ENCODE data around the gene ANTXR2. TPM values are rescaled to one million over a fixed set of nuclear protein-coding genes. Genes with fewer than 3 reads are reported as not detected.
"Not testable (repeated sequence)": the region's sequence is repeated elsewhere in the genome, so short reads cannot be mapped to it uniquely, and the experiment has no call there.

The ANTXR2 gene
- total RNA-seq, 2 experiments from 2014 or later: not detected

- H2AFZ ChIP-seq (ENCODE audit: low read length): no peak overlapping the region
- no peaks in the 10 kb centered on the region for H3K79me2 ChIP-seq (ENCODE audit: insufficient read depth, low read depth, low read length)
- TF ChIP-seq, protein P1, sequence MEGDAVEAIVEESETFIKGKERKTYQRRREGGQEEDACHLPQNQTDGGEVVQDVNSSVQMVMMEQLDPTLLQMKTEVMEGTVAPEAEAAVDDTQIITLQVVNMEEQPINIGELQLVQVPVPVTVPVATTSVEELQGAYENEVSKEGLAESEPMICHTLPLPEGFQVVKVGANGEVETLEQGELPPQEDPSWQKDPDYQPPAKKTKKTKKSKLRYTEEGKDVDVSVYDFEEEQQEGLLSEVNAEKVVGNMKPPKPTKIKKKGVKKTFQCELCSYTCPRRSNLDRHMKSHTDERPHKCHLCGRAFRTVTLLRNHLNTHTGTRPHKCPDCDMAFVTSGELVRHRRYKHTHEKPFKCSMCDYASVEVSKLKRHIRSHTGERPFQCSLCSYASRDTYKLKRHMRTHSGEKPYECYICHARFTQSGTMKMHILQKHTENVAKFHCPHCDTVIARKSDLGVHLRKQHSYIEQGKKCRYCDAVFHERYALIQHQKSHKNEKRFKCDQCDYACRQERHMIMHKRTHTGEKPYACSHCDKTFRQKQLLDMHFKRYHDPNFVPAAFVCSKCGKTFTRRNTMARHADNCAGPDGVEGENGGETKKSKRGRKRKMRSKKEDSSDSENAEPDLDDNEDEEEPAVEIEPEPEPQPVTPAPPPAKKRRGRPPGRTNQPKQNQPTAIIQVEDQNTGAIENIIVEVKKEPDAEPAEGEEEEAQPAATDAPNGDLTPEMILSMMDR (conservative IDR thresholded peaks at IDR 0.05; ENCODE audit: low read length): no peak
- TF ChIP-seq EZH2phosphoT487 (IDR thresholded peaks at IDR 0.05; ENCODE audit: borderline replicate concordance, low read depth, low read length): no peak
- H3K36me3 ChIP-seq (ENCODE audit: insufficient read depth, low read length): no peaks in the 10 kb centered on the region
- H3K9me3 ChIP-seq (ENCODE audit: low read length): no peaks in the 10 kb centered on the region
- POLR2A ChIA-PET: no interaction called here
- H3K4me3 ChIP-seq (ENCODE audit: low read depth, low read length, poor library complexity, severe bottlenecking): no peak overlapping the region
- no peak overlapping the region for H3K27ac ChIP-seq (ENCODE audit: low read depth, low read length, poor library complexity, severe bottlenecking)
- CTCF ChIA-PET (ENCODE audit: unreplicated experiment): no interaction called here
- intact Hi-C loops (cut with micrococcal nuclease; ENCODE audit: unreplicated experiment): no loop called here
- no peak for DNase-seq (ENCODE audit: low spot score)
- no TSS peak for BruUV-seq (replicated peaks)
- H3K4me1 ChIP-seq (ENCODE audit: insufficient read depth, low read length, poor library complexity, severe bottlenecking): no peaks in the 10 kb centered on the region
- H4K20me1 ChIP-seq (ENCODE audit: insufficient read depth, low read length): no peaks in the 10 kb centered on the region
- no peaks in the 10 kb centered on the region for H3K9me2 ChIP-seq (ENCODE audit: insufficient read depth, low read length)
- no peak overlapping the region for H3K4me2 ChIP-seq (ENCODE audit: low read length)
Measured at GRCh38 chr4:80005863-80006262, 67.2 kb downstream of the ANTXR2 start.

DNA sequence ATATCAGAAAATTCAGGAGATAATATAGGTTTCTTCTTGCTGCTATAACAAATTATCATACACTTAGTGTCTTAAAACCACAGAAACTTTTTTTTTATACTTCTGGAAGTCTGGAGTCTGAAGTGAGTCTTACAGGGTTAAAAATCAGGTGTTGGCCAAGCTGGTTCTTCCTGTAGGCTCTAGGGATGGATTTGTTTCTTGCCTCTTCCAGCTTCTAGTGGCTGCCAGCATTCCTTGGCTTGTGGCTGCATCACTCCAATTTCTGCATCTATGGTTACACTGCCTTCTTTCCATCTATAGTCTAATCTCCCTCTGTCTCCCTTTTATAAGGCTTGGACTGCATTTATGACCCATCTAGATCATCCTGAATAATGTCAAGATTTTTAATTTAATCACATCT is 68.7 kb downstream of the ANTXR2 start:
- Histone ChIP-seq H3K36me3 (ENCODE audit: insufficient read depth, low read length) (no peaks in the 10 kb centered on the region), H3K9me2 (ENCODE audit: insufficient read depth, low read length) (no peaks in the 10 kb centered on the region), H4K20me1 (ENCODE audit: insufficient read depth, low read length) (no peaks in the 10 kb centered on the region), H3K79me2 (ENCODE audit: insufficient read depth, low read depth, low read length) (no peaks in the 10 kb centered on the region), H3K27ac (ENCODE audit: low read depth, low read length, poor library complexity, severe bottlenecking) (no peak overlapping the region), H3K4me3 (ENCODE audit: low read depth, low read length, poor library complexity, severe bottlenecking) (no peak overlapping the region), H3K4me1 (ENCODE audit: insufficient read depth, low read length, poor library complexity, severe bottlenecking) (no peaks in the 10 kb centered on the region), H3K4me2 (ENCODE audit: low read length) (no peak overlapping the region), H3K9me3 (ENCODE audit: low read length) (no peaks in the 10 kb centered on the region), H2AFZ (ENCODE audit: low read length) (no peak overlapping the region)
- POLR2A ChIA-PET: no interaction called here
- no TSS peak for BruUV-seq (replicated peaks)
- intact Hi-C loops (cut with micrococcal nuclease; ENCODE audit: unreplicated experiment): no loop called here
- no peak for TF ChIP-seq EZH2phosphoT487 (IDR thresholded peaks at IDR 0.05; ENCODE audit: borderline replicate concordance, low read depth, low read length)
- TF ChIP-seq, protein P1 (conservative IDR thresholded peaks at IDR 0.05; ENCODE audit: low read length): no peak
- no peak for DNase-seq (ENCODE audit: low spot score)
- CTCF ChIA-PET (ENCODE audit: unreplicated experiment): no interaction called here

DNA sequence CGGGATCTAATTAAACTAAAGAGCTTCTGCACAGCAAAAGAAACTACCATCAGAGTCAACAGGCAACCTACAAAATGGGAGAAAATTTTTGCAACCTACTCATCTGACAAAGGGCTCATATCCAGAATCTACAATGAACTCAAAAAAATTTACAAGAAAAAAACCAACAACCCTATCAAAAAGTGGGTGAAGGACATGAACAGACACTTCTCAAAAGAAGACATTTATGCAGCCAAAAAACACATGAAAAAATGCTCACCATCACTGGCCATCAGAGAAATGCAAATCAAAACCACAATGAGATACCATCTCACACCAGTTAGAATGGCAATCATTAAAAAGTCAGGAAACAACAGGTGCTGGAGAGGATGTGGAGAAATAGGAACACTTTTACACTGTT is 70.5 kb downstream of the ANTXR2 start:
- POLR2A ChIA-PET; H3K36me3 ChIP-seq (ENCODE audit: insufficient read depth, low read length); DNase-seq (ENCODE audit: low spot score); H3K9me3 ChIP-seq (ENCODE audit: low read length); H3K27ac ChIP-seq (ENCODE audit: low read depth, low read length, poor library complexity, severe bottlenecking); H4K20me1 ChIP-seq (ENCODE audit: insufficient read depth, low read length); CTCF ChIA-PET (ENCODE audit: unreplicated experiment); H2AFZ ChIP-seq (ENCODE audit: low read length); H3K79me2 ChIP-seq (ENCODE audit: insufficient read depth, low read depth, low read length); H3K4me2 ChIP-seq (ENCODE audit: low read length); H3K4me3 ChIP-seq (ENCODE audit: low read depth, low read length, poor library complexity, severe bottlenecking); BruUV-seq (replicated peaks); intact Hi-C loops (cut with micrococcal nuclease; ENCODE audit: unreplicated experiment); H3K9me2 ChIP-seq (ENCODE audit: insufficient read depth, low read length); H3K4me1 ChIP-seq (ENCODE audit: insufficient read depth, low read length, poor library complexity, severe bottlenecking): not testable (repeated sequence)

DNA sequence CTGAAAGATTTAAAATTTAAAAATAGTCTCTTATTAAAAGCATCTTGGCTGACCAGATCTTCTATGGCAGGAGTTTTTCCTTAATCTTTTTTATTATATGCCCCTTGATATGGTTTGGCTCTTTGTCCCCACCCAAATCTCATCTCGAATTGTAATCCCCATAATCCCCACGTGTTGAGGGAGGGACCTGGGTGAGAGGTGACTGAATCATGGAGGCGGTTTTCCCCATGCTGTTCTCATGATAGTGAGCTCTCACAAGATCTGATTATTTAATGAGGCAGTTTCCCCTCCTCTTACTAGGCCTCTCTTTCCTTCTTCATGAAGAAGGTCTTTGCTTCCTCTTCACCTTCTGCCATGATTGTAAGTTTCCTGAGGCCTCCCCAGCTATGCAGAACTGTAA is 74.0 kb downstream of the ANTXR2 start:
- H3K27ac ChIP-seq (ENCODE audit: low read depth, low read length, poor library complexity, severe bottlenecking); H3K36me3 ChIP-seq (ENCODE audit: insufficient read depth, low read length); CTCF ChIA-PET (ENCODE audit: unreplicated experiment); H3K9me2 ChIP-seq (ENCODE audit: insufficient read depth, low read length); DNase-seq (ENCODE audit: low spot score); intact Hi-C loops (cut with micrococcal nuclease; ENCODE audit: unreplicated experiment); H3K4me3 ChIP-seq (ENCODE audit: low read depth, low read length, poor library complexity, severe bottlenecking); H3K79me2 ChIP-seq (ENCODE audit: insufficient read depth, low read depth, low read length); BruUV-seq (replicated peaks); H3K4me1 ChIP-seq (ENCODE audit: insufficient read depth, low read length, poor library complexity, severe bottlenecking); H4K20me1 ChIP-seq (ENCODE audit: insufficient read depth, low read length); H3K4me2 ChIP-seq (ENCODE audit: low read length); POLR2A ChIA-PET; H3K9me3 ChIP-seq (ENCODE audit: low read length); H2AFZ ChIP-seq (ENCODE audit: low read length): not testable (repeated sequence)
